ENCODE data around the gene TBL1Y.

TBL1Y gene

GRCh38 chrY:6983221-6983620 is 72.7 kb downstream of the TBL1Y start:
- H3K4me3 ChIP-seq (ENCODE audit: low read depth, low read length): no peak overlapping the region
- in situ Hi-C loops (cut with HindIII; ENCODE audit: low sequenced_read_pairs): no loop called here
- no peak for DNase-seq (ENCODE audit: low read depth)

GRCh38 chrY:6987811-6988210 is 77.3 kb downstream of the TBL1Y start:
- TF ChIP-seq CTCF (IDR thresholded peaks at IDR 0.05; ENCODE audit: low read depth, low read length, missing control alignments): no peak

More at GRCh38 chrY:6983221-6983620, 72.7 kb downstream of the TBL1Y start:
- TF ChIP-seq CTCF (IDR thresholded peaks at IDR 0.05; ENCODE audit: low read depth, low read length, missing control alignments): no peak

GRCh38 chrY:6989886-6990620 is 79.6 kb downstream of the TBL1Y start:
- no peak overlapping the region for H3K4me3 ChIP-seq (ENCODE audit: low read depth, low read length)
- DNase-seq (ENCODE audit: low read depth): no peak
- TF ChIP-seq CTCF (IDR thresholded peaks at IDR 0.05; ENCODE audit: low read depth, low read length, missing control alignments): no peak
- in situ Hi-C loops (cut with HindIII; ENCODE audit: low sequenced_read_pairs): no loop called here

More at GRCh38 chrY:6987811-6988210, 77.3 kb downstream of the TBL1Y start:
- in situ Hi-C loops (cut with HindIII; ENCODE audit: low sequenced_read_pairs): no loop called here
- DNase-seq (ENCODE audit: low read depth): no peak
- H3K4me3 ChIP-seq (ENCODE audit: low read depth, low read length): no peak overlapping the region

GRCh38 chrY:6992041-6992440 is 81.5 kb downstream of the TBL1Y start:
- in situ Hi-C loops (cut with HindIII; ENCODE audit: low sequenced_read_pairs): no loop called here
- H3K4me3 ChIP-seq (ENCODE audit: low read depth, low read length): no peak overlapping the region
- TF ChIP-seq CTCF (IDR thresholded peaks at IDR 0.05; ENCODE audit: low read depth, low read length, missing control alignments): no peak
- DNase-seq (ENCODE audit: low read depth): no peak

- in situ Hi-C loops (cut with HindIII; ENCODE audit: low sequenced_read_pairs): no loop called here
- TF ChIP-seq CTCF (IDR thresholded peaks at IDR 0.05; ENCODE audit: low read depth, low read length, missing control alignments): no peak
- no peak for DNase-seq (ENCODE audit: low read depth)
- H3K4me3 ChIP-seq (ENCODE audit: low read depth, low read length): no peak overlapping the region
Measured at GRCh38 chrY:6995987-6996386, 85.5 kb downstream of the TBL1Y start.

GRCh38 chrY:6997503-6998066 is 87.1 kb downstream of the TBL1Y start:
- in situ Hi-C loops (cut with HindIII; ENCODE audit: low sequenced_read_pairs): no loop called here
- H3K4me3 ChIP-seq (ENCODE audit: low read depth, low read length): no peak overlapping the region
- DNase-seq (ENCODE audit: low read depth): no peak
- no peak for TF ChIP-seq CTCF (IDR thresholded peaks at IDR 0.05; ENCODE audit: low read depth, low read length, missing control alignments)
